HG03442 (cell line): ENCODE results near the gene EXOC3.
"Not testable (repeated sequence)": the region's sequence is repeated elsewhere in the genome, so short reads cannot be mapped to it uniquely, and the experiment has no call there.

Source experiments
- ATAC-seq: cut with Tn5 transposase; IDR thresholded peaks from one replicate; pipeline ENCODE4 v1.9.1; 2021; ENCODE audit warnings: mild to moderate bottlenecking, moderate library complexity; ENCODE audit not compliant: unreplicated experiment

The EXOC3 gene

GRCh38 chr5:484556-484955, 41.6 kb downstream of the EXOC3 start:
- no peak for ATAC-seq

- ATAC-seq, result no peak
Observed at GRCh38 chr5:485113-485945, 42.4 kb downstream of the EXOC3 start.

- no peak for ATAC-seq
Observed at GRCh38 chr5:485946-486491, 43.0 kb downstream of the EXOC3 start.

- ATAC-seq, result not testable (repeated sequence)
Observed at GRCh38 chr5:486597-486996, 43.6 kb downstream of the EXOC3 start.

GRCh38 chr5:488241-488640, 45.3 kb downstream of the EXOC3 start:
- no peak for ATAC-seq

- ATAC-seq, result no peak
Observed at GRCh38 chr5:488744-489688, 46.0 kb downstream of the EXOC3 start.

GRCh38 chr5:489689-490080, 46.7 kb downstream of the EXOC3 start:
- ATAC-seq, result no peak

- ATAC-seq, result no peak
Observed at GRCh38 chr5:490116-491106, 47.4 kb downstream of the EXOC3 start.

- ATAC-seq, result no peak
Observed at GRCh38 chr5:491119-491855, 48.3 kb downstream of the EXOC3 start.

GRCh38 chr5:491856-492155, 48.8 kb downstream of the EXOC3 start:
- no peak for ATAC-seq

GRCh38 chr5:492314-492893, 49.4 kb downstream of the EXOC3 start:
- ATAC-seq, result no peak

GRCh38 chr5:493119-493701, 50.2 kb downstream of the EXOC3 start:
- no peak for ATAC-seq

GRCh38 chr5:493758-494157, 50.8 kb downstream of the EXOC3 start:
- ATAC-seq, result no peak

GRCh38 chr5:494667-495255, 51.8 kb downstream of the EXOC3 start:
- no peak for ATAC-seq

GRCh38 chr5:496028-496427, 53.1 kb downstream of the EXOC3 start:
- no peak for ATAC-seq

GRCh38 chr5:497090-497700, 54.2 kb downstream of the EXOC3 start:
- ATAC-seq, result no peak

- ATAC-seq, result no peak
Observed at GRCh38 chr5:497871-498509, 55.0 kb downstream of the EXOC3 start.
